K562 (cell line): ENCODE data around the gene GFOD1. TPM values are rescaled to one million over a fixed set of nuclear protein-coding genes. Genes with fewer than 3 reads are reported as not detected.

Experiments
- ATF1 ChIP-seq, 2 experiments: fragments of 450-650 bp in 1 of 2; IDR thresholded peaks; 2 replicates each; pipeline ENCODE4 v1.6.1; 2016; ENCODE audit warnings: missing compliant biosample characterization in 1 of 2, missing genetic modification characterization in 1 of 2
- DPF2 ChIP-seq: fragments of 450-650 bp; IDR thresholded peaks from 2 replicates; pipeline ENCODE4 v1.6.1; 2016
- E2F6 ChIP-seq, 2 experiments: IDR thresholded peaks; 2 replicates each; pipeline ENCODE4 v1.6.1; 2011; ENCODE audit warnings: borderline replicate concordance in 1 of 2, control low read depth in 1 of 2, low read depth in 1 of 2, low read length in 1 of 2, mild to moderate bottlenecking in 1 of 2, mixed read lengths in 1 of 2, moderate library complexity in 1 of 2; ENCODE audit not compliant: insufficient read depth in 1 of 2, insufficient read length in 1 of 2, poor library complexity in 1 of 2, severe bottlenecking in 1 of 2; ENCODE audit errors: extremely low read depth in 1 of 2
- HINFP ChIP-seq: fragments of 450-650 bp; conservative IDR thresholded peaks from 2 replicates; pipeline ENCODE4 v1.6.1; 2016; ENCODE audit warnings: missing genetic modification characterization, low read depth, mild to moderate bottlenecking, control low read depth, missing compliant biosample characterization
- MAFG ChIP-seq: fragments of 450-650 bp; conservative IDR thresholded peaks from 2 replicates; pipeline ENCODE4 v1.6.1; 2016; ENCODE audit warnings: missing genetic modification characterization, missing compliant biosample characterization
- MEF2D ChIP-seq: conservative IDR thresholded peaks from 2 replicates; pipeline ENCODE4 v1.6.1; 2016; ENCODE audit warnings: low read depth, missing genetic modification characterization, missing compliant biosample characterization
- RAD21 ChIP-seq, 2 experiments: fragments of 250-450 bp in 1 of 2; fragments of 450-650 bp in 1 of 2; sonication (Bioruptor Pico) in 1 of 2; formaldehyde crosslinking in 1 of 2; IDR thresholded peaks in 1 of 2; conservative IDR thresholded peaks in 1 of 2; 2 replicates each; pipeline versions ENCODE4 v1.4.0 to v1.8.0; 2020 to 2022; ENCODE audit warnings: mild to moderate bottlenecking in 2 of 2, moderate library complexity in 1 of 2
- RCOR1 ChIP-seq, 2 experiments: IDR thresholded peaks; 2 replicates each; pipeline ENCODE4 v1.6.1; 2012; ENCODE audit warnings: low read depth in 2 of 2, low read length in 2 of 2, borderline replicate concordance in 1 of 2, improper control_type of control experiment in 1 of 2
- SMARCC2 ChIP-seq: fragments of 450-650 bp; IDR thresholded peaks from 2 replicates; pipeline ENCODE4 v1.6.1; 2017; ENCODE audit warnings: antibody characterized with exemption, moderate library complexity, mild to moderate bottlenecking, low read depth
- SP1 ChIP-seq: sonication (generic); formaldehyde crosslinking; IDR thresholded peaks from 2 replicates; pipeline ENCODE4 v1.8.1; 2022; ENCODE audit warnings: mild to moderate bottlenecking, missing genetic modification reagents
- TAL1 ChIP-seq: fragments of 450-650 bp; IDR thresholded peaks from 2 replicates; pipeline ENCODE4 v1.6.1; 2016; ENCODE audit warnings: mild to moderate bottlenecking
- TEAD1 ChIP-seq, 2 experiments: fragments of 450-650 bp in 1 of 2; sonication (generic) in 1 of 2; formaldehyde crosslinking; IDR thresholded peaks; 2 replicates each; pipeline versions ENCODE4 v1.4.0 to v1.8.0; 2020 to 2022; ENCODE audit warnings: mild to moderate bottlenecking in 2 of 2, missing genetic modification reagents in 1 of 2
- TEAD4 ChIP-seq, 2 experiments: sonication (generic) in 1 of 2; formaldehyde crosslinking in 1 of 2; IDR thresholded peaks; 2 replicates each; pipeline versions ENCODE4 v1.6.1 to v1.8.0; 2012 to 2022; ENCODE audit warnings: borderline replicate concordance in 1 of 2, inconsistent platforms in 1 of 2, low read length in 1 of 2, mild to moderate bottlenecking in 1 of 2, missing genetic modification reagents in 1 of 2
- VEZF1 ChIP-seq: fragments of 200-800 bp; sonication (Bioruptor generic); IDR thresholded peaks from 2 replicates; pipeline ENCODE4 v1.6.1; 2017; ENCODE audit warnings: missing genetic modification characterization, missing compliant biosample characterization
- ZBTB11 ChIP-seq, 3 experiments: fragments of 200-800 bp in 1 of 3; fragments of 250-450 bp in 1 of 3; fragments of 450-650 bp in 1 of 3; sonication (Bioruptor Pico) in 1 of 3; sonication (Bioruptor generic) in 1 of 3; formaldehyde crosslinking in 1 of 3; IDR thresholded peaks; 2 replicates each; pipeline versions ENCODE4 v1.6.1 to v1.8.0; 2016 to 2022; ENCODE audit warnings: mild to moderate bottlenecking in 2 of 3, missing genetic modification characterization in 2 of 3, missing compliant biosample characterization in 1 of 3, moderate library complexity in 1 of 3
- polyA plus RNA-seq, 8 experiments: library from polyadenylated mRNA; depleted of rRNA in 4 of 8; stranded (reverse) in 5 of 8; unstranded in 3 of 8; fragments of >200 nt; fragmentation: Nextera tagmentation in 2 of 8; fragmentation: Illumina TruSeq in 1 of 8; extraction: Ambion mirVana in 2 of 8; extraction: Trizol in 1 of 8; gene quantifications; 2 replicates each; pipeline versions ENCODE4 v1.2.1 to v1.2.3, GENCODE V29; 2011 to 2014; ENCODE audit warnings: inconsistent platforms in 1 of 8, missing spikeins in 1 of 8
- total RNA-seq, 7 experiments: library from RNA; depleted of rRNA in 6 of 7; stranded (reverse); fragments of >200 nt in 6 of 7; fragmentation: Illumina TruSeq in 2 of 7; extraction: Trizol in 2 of 7; gene quantifications; 2 replicates each; pipeline versions ENCODE4 v1.2.1 to v1.2.3, GENCODE V29; 2011 to 2021; ENCODE audit warnings: low replicate concordance in 1 of 7

Gene GFOD1
- total and polyA plus RNA-seq, 9 of the 15 experiments (the other 6 are each of a cell fraction or from before 2014, with no cell fraction given): 3.8 to 12.0 (median 8.2) TPM

GRCh38 chr6:13354331-13355042 lies 132.9 kb downstream of the GFOD1 start (continued):
- peak in 1 of 3 experiments; percentile 64; a peak in 1 of 6 replicates for TF ChIP-seq ZBTB11 (CRISPR knock-in tag; IDR thresholded peaks at IDR 0.05)
- TF ChIP-seq MEF2D (tag): peak; percentile 95
- peak; percentile 47; the same call in 1 of the 2 replicates for TF ChIP-seq SP1 (CRISPR knock-in tag)
- TF ChIP-seq RCOR1 (IDR thresholded peaks at IDR 0.05; ENCODE audit: borderline replicate concordance in 1 of 2, low read depth in 2 of 2, low read length in 2 of 2): peak; percentile 84 to 97; a peak in 3 of 4 replicates
- peak; percentile 75 to 84; a peak in 3 of 4 replicates for TF ChIP-seq TEAD1 (CRISPR knock-in tag; IDR thresholded peaks at IDR 0.05)
- peak; percentile 96 for TF ChIP-seq TEAD4 (IDR thresholded peaks at IDR 0.05; ENCODE audit: low read length)
- no peak for TF ChIP-seq TEAD4 (CRISPR knock-in tag; IDR thresholded peaks at IDR 0.05; ENCODE audit: borderline replicate concordance)
- TF ChIP-seq E2F6 (IDR thresholded peaks at IDR 0.05; ENCODE audit: borderline replicate concordance in 1 of 2, extremely low read depth in 1 of 2, insufficient read depth in 1 of 2, insufficient read length in 1 of 2, low read depth in 1 of 2, low read length in 1 of 2, poor library complexity in 1 of 2, severe bottlenecking in 1 of 2): no peak
- no peak for TF ChIP-seq ATF1 (CRISPR knock-in tag; IDR thresholded peaks at IDR 0.05)
- 0 out of 2 replicates have a peak, but pooled peaks have one; percentile 42 for TF ChIP-seq ATF1 (tag; IDR thresholded peaks at IDR 0.05)
- peak; percentile 88 for TF ChIP-seq DPF2
- peak; percentile 79; the same call in 1 of the 2 replicates for TF ChIP-seq SMARCC2
- TF ChIP-seq MAFG: peak; percentile 39; the same call in 1 of the 2 replicates
- 0 out of 2 replicates have a peak, but pooled peaks have one; percentile 35 for TF ChIP-seq HINFP (tag)
- peak in 1 of 2 experiments; percentile 20; a peak in 2 of 4 replicates for TF ChIP-seq RAD21 (CRISPR knock-in tag; conservative IDR thresholded peaks at IDR 0.05 in 1 of 2, IDR thresholded peaks at IDR 0.05 in 1 of 2)
- TF ChIP-seq TAL1: peak; percentile 85
- TF ChIP-seq VEZF1 (CRISPR knock-in tag): peak; percentile 64
